Endothelial cell of umbilical vein (primary cell): ENCODE measurements around the gene GRAMD1A. TPM values are rescaled to one million over a fixed set of nuclear protein-coding genes. Genes with fewer than 3 reads are reported as not detected.

Experiments
- BruUV-seq: library from RNA; stranded (reverse); fragments of 400-500 nt; replicated peaks from 2 replicates; lab custom pipeline; 2021; lab: Mats Ljungman, UMichigan
- CTCF ChIA-PET: fragments of 300-600, 350-600 bp; sonication (Branson Sonifier 250); formaldehyde crosslinking; loops from one replicate; lab custom pipeline; 2021; ENCODE audit warnings: antibody characterized with exemption, inconsistent platforms; lab: Charles Lee
- POLR2A ChIA-PET: fragments of 300-600, 350-600 bp; sonication (Branson Sonifier 250); formaldehyde crosslinking; loops from one replicate; lab custom pipeline; 2021; ENCODE audit warnings: antibody characterized with exemption, inconsistent platforms; lab: Charles Lee
- DNase-seq: peaks from one replicate; pipeline ENCODE4 v3.0.0-alpha.2; 2011; ENCODE audit warnings: low read depth, low spot score
- FAIRE-seq: peaks from 2 replicates; lab custom pipeline; 2011; peaks lifted over from hg19 to GRCh38; lab: Jason Lieb, UNC
- H2AFZ ChIP-seq: 2 replicates; pipeline ENCODE4 v1.6.0; 2012; ENCODE audit warnings: low read depth, low read length, control low read depth, inconsistent platforms
- H3K27ac ChIP-seq: 2 replicates; pipeline ENCODE4 v1.5.1; 2011; ENCODE audit warnings: low read depth, mild to moderate bottlenecking, control low read depth, low read length, moderate library complexity; ENCODE audit not compliant: insufficient read depth
- H3K27me3 ChIP-seq, 2 experiments: 2 replicates each; pipeline versions ENCODE4 v1.6.0 to v1.6.1; 2011; ENCODE audit warnings: low read length in 2 of 2, mixed read lengths in 1 of 2; ENCODE audit not compliant: control insufficient read depth in 2 of 2, insufficient read depth in 2 of 2
- H3K36me3 ChIP-seq, 2 experiments: 2 replicates in 1 of 2; 3 replicates in 1 of 2; pipeline ENCODE4 v1.5.1; 2011; ENCODE audit warnings: low read length in 2 of 2, mild to moderate bottlenecking in 1 of 2, moderate library complexity in 1 of 2; ENCODE audit not compliant: control insufficient read depth in 2 of 2, insufficient read depth in 2 of 2; ENCODE audit errors: extremely low read depth in 1 of 2
- H3K4me1 ChIP-seq: 3 replicates; pipeline ENCODE4 v1.5.1; 2011; ENCODE audit warnings: mild to moderate bottlenecking, low read length; ENCODE audit not compliant: control insufficient read depth, insufficient read depth; ENCODE audit errors: extremely low read depth
- H3K4me2 ChIP-seq: 2 replicates; pipeline ENCODE4 v1.6.1; 2011; ENCODE audit warnings: low read length, control low read depth, mixed read lengths; ENCODE audit not compliant: insufficient read depth
- H3K4me3 ChIP-seq, 3 experiments: fragments of 200-600 bp in 1 of 3; sonication (generic), shearing (Covaris generic) in 1 of 3; replicated peaks in 1 of 3; 2 replicates each; pipeline ENCODE4 v1.5.1; 2011 to 2016; ENCODE audit warnings: control low read depth in 3 of 3, low read length in 3 of 3, mild to moderate bottlenecking in 2 of 3, inconsistent platforms in 1 of 3, low read depth in 1 of 3, moderate library complexity in 1 of 3; ENCODE audit not compliant: insufficient read depth in 1 of 3
- H3K79me2 ChIP-seq: 2 replicates; pipeline ENCODE4 v1.6.0; 2012; ENCODE audit warnings: low read length, inconsistent platforms; ENCODE audit not compliant: control insufficient read depth, insufficient read depth
- H3K9ac ChIP-seq: replicated peaks from 2 replicates; pipeline ENCODE3; 2011; ENCODE audit warnings: low read length, control low read depth; ENCODE audit not compliant: insufficient read depth; ENCODE audit errors: extremely low read depth
- H3K9me1 ChIP-seq: replicated peaks from 3 replicates; pipeline ENCODE4 v1.6.0; 2011; ENCODE audit warnings: mild to moderate bottlenecking, low read length; ENCODE audit not compliant: control insufficient read depth, insufficient read depth; ENCODE audit errors: extremely low read depth
- H3K9me3 ChIP-seq: replicated peaks from 2 replicates; pipeline ENCODE4 v1.5.1; 2012; ENCODE audit warnings: low read length, inconsistent platforms; ENCODE audit not compliant: control insufficient read depth, insufficient read depth
- H4K20me1 ChIP-seq: replicated peaks from 2 replicates; pipeline ENCODE3; 2011; ENCODE audit warnings: mild to moderate bottlenecking, low read length; ENCODE audit not compliant: control insufficient read depth, insufficient read depth; ENCODE audit errors: extremely low read depth
- CTCF ChIP-seq, 2 donors: IDR thresholded peaks; 1 replicate in 1 of 2; 2 replicates in 1 of 2; pipeline ENCODE4 v1.5.1; 2011; ENCODE audit warnings: low read length in 2 of 2, mild to moderate bottlenecking in 2 of 2, moderate library complexity in 2 of 2, control low read depth in 1 of 2, inconsistent platforms in 1 of 2, low read depth in 1 of 2; ENCODE audit not compliant: insufficient read depth in 1 of 2; ENCODE audit errors: extremely low read depth in 1 of 2
- FOS ChIP-seq: IDR thresholded peaks from 2 replicates; pipeline ENCODE4 v1.6.1; 2011; ENCODE audit warnings: mild to moderate bottlenecking, low read length, moderate library complexity, borderline replicate concordance; ENCODE audit not compliant: insufficient read depth
- JUN ChIP-seq: IDR thresholded peaks from 2 replicates; pipeline ENCODE4 v1.6.1; 2011; ENCODE audit warnings: borderline replicate concordance, low read depth; ENCODE audit not compliant: insufficient read length, insufficient read depth
- MAX ChIP-seq: IDR thresholded peaks from 2 replicates; pipeline ENCODE4 v1.6.1; 2011; ENCODE audit not compliant: insufficient read depth, insufficient read length
- MYC ChIP-seq: IDR thresholded peaks from one replicate; pipeline ENCODE4 v1.6.1; 2011; ENCODE audit warnings: mild to moderate bottlenecking, low read depth, low read length
- POLR2AphosphoS5 ChIP-seq: IDR thresholded peaks from 2 replicates; pipeline ENCODE4 v1.6.1; 2012; ENCODE audit warnings: low read depth, mild to moderate bottlenecking, control low read depth, low read length, moderate library complexity; ENCODE audit not compliant: insufficient read depth
- dilution Hi-C: fragments of 300-500 bp; cut with MboI; formaldehyde crosslinking; loops from one replicate; pipeline ENCODE4 v1.15.0; 2019; ENCODE audit warnings: low sequenced_read_pairs; ENCODE audit not compliant: extremely low pct_ligation_motif_present
- intact Hi-C: fragments of 100-400 bp; cut with micrococcal nuclease; formaldehyde crosslinking; loops from one replicate; pipeline ENCODE4 v1.10.0; 2022
- polyA plus RNA-seq, 4 experiments: library from polyadenylated mRNA; depleted of rRNA in 3 of 4; stranded (reverse) in 3 of 4; unstranded in 1 of 4; fragments of >200 nt; gene quantifications; 2 replicates each; pipeline versions ENCODE4 v1.2.1 to v1.2.3, GENCODE V29; 2011 to 2012; ENCODE audit warnings: missing spikeins in 1 of 4
- total RNA-seq: library from RNA; stranded (reverse); gene quantifications from 2 replicates; pipeline ENCODE4 v1.2.3, GENCODE V29; 2021

The GRAMD1A gene
- total and polyA plus RNA-seq, 2 donors (not counting 3 experiments of a cell fraction or from before 2014, with no cell fraction given) = 127 to 130 TPM

GRCh38 chr19:35029737-35030256 lies 29.7 kb downstream of the GRAMD1A start:
- H2AFZ ChIP-seq = peak overlapping the region; percentile 32
- FAIRE-seq = no peak
- POLR2A ChIA-PET = no interaction called here

More at GRCh38 chr19:35029737-35030256, 29.7 kb downstream of the GRAMD1A start:
- Histone ChIP-seq H3K4me2 (peak overlapping the region; percentile 68), H3K36me3 (peaks cover 0 to 26% of the 10 kb centered on the region in 2 experiments), H4K20me1 (no peaks in the 10 kb centered on the region), H3K9me3 (no peaks in the 10 kb centered on the region), H3K9ac (peak overlapping the region; percentile 40), H3K4me3 (peak overlapping the region; percentile 33 to 47 (median 38)), H3K27me3 (no peaks in the 10 kb centered on the region), H3K27ac (no peak overlapping the region), H3K4me1 (peaks cover 2% of the 10 kb centered on the region), H3K9me1 (no peaks in the 10 kb centered on the region), H3K79me2 (no peaks in the 10 kb centered on the region)
- dilution Hi-C loops (no loop called here), intact Hi-C loops (loop anchor here (5.0 to 10.0 kb wide), 2 partner anchors 57 to 235 kb away; partner anchors contain the start of gene USF2)
- DNase-seq = peak; percentile 31
- CTCF ChIA-PET = interaction anchor here (0.6 to 1.4 kb wide), 3 partner anchors 8 to 23 kb away, joined by 3 to 4 read pairs (median 3); no protein-coding TSS in a partner anchor
- TF ChIP-seq MYC (no peak), CTCF (IDR thresholded peaks at IDR 0.05; ENCODE audit: extremely low read depth in 1 of 2, insufficient read depth in 1 of 2, low read depth in 1 of 2, low read length in 2 of 2) (no peak), POLR2AphosphoS5 (peak; percentile 36), MAX (no peak), JUN (no peak), FOS (no peak)
- BruUV-seq = no TSS peak
